Smooth muscle cell (in vitro differentiated cells): ENCODE results near the gene ARPP21. TPM values are rescaled to one million over a fixed set of nuclear protein-coding genes. Genes with fewer than 3 reads are reported as not detected.
"Not testable (repeated sequence)": the region's sequence is repeated elsewhere in the genome, so short reads cannot be mapped to it uniquely, and the experiment has no call there.

Experiments used
- DNase-seq: peaks from one replicate; lab custom pipeline; 2025; ENCODE audit not compliant: unreplicated experiment; lab: John Stamatoyannopoulos, UW
- H2AFZ ChIP-seq: fragments of 200-600 bp; sonication (generic); 2 replicates; pipeline ENCODE4 v1.6.0; 2016; ENCODE audit warnings: antibody characterized with exemption, low read depth, mild to moderate bottlenecking
- H3F3A ChIP-seq: fragments of 200-600 bp; sonication (generic); 2 replicates; pipeline ENCODE4 v1.6.0; 2017; ENCODE audit warnings: antibody characterized with exemption, low read depth
- H3K27ac ChIP-seq: fragments of 200-600 bp; sonication (generic); 2 replicates; pipeline ENCODE4 v1.5.1; 2016; ENCODE audit warnings: low read depth, mild to moderate bottlenecking
- H3K27me3 ChIP-seq: fragments of 200-600 bp; sonication (generic); 2 replicates; pipeline ENCODE4 v1.6.1; 2016; ENCODE audit warnings: low read depth, mild to moderate bottlenecking
- H3K36me3 ChIP-seq: fragments of 200-600 bp; sonication (generic); 2 replicates; pipeline ENCODE4 v1.5.1; 2016; ENCODE audit warnings: low read depth
- H3K4me1 ChIP-seq: fragments of 200-600 bp; sonication (generic); 2 replicates; pipeline ENCODE4 v1.5.1; 2016; ENCODE audit warnings: low read depth
- H3K4me2 ChIP-seq: fragments of 200-600 bp; sonication (generic); 2 replicates; pipeline ENCODE4 v1.6.0; 2016; ENCODE audit warnings: mild to moderate bottlenecking
- H3K4me3 ChIP-seq: fragments of 200-600 bp; sonication (generic); 2 replicates; pipeline ENCODE4 v1.5.1; 2016; ENCODE audit warnings: mild to moderate bottlenecking
- H3K79me2 ChIP-seq: fragments of 200-600 bp; sonication (generic); 2 replicates; pipeline ENCODE4 v1.6.0; 2016; ENCODE audit warnings: low read depth, mild to moderate bottlenecking
- H3K9ac ChIP-seq: fragments of 200-600 bp; sonication (generic); 2 replicates; pipeline ENCODE4 v1.6.0; 2016; ENCODE audit warnings: low read depth
- H3K9me3 ChIP-seq: fragments of 200-600 bp; sonication (generic); replicated peaks from 2 replicates; pipeline ENCODE4 v1.5.1; 2016; ENCODE audit warnings: low read depth
- H4K20me1 ChIP-seq: fragments of 200-600 bp; sonication (generic); 2 replicates; pipeline ENCODE4 v1.6.0; 2016; ENCODE audit warnings: low read depth
- whole genome bisulfite sequencing: methylation state at CpG from one replicate; pipeline ENCODE4 v1.1.7; 2016; ENCODE audit warnings: low lambda C conversion rate; 5-methylcytosine and 5-hydroxymethylcytosine counted together
- polyA plus RNA-seq: library from polyadenylated mRNA; unstranded; fragments of >200 nt; fragmentation: Nextera tagmentation; extraction: Ambion mirVana; gene quantifications from 2 replicates; pipeline ENCODE4 v1.2.1, GENCODE V29; 2016
- total RNA-seq: library from RNA; depleted of rRNA; stranded (reverse); fragments of >200 nt; gene quantifications from 2 replicates; pipeline ENCODE4 v1.2.3, GENCODE V29; 2014
- TF ChIP-seq, protein P1 (sequence below): fragments of 200-600 bp; sonication (generic); IDR thresholded peaks from 2 replicates; pipeline ENCODE4 v1.5.1; 2017; ENCODE audit warnings: borderline replicate concordance, mild to moderate bottlenecking, antibody characterized with exemption; ENCODE audit not compliant: insufficient read depth, poor library complexity, severe bottlenecking

ARPP21 gene
- total and polyA plus RNA-seq, 2 experiments from 2014 or later, result not detected

GRCh38 chr3:35602395-35602936 is 36.9 kb upstream of the ARPP21 start:
- Histone ChIP-seq H3K36me3 (no peaks in the 10 kb centered on the region), H3K4me2 (no peak overlapping the region), H3K27ac (no peak overlapping the region), H3F3A (no peaks in the 10 kb centered on the region), H3K9me3 (no peaks in the 10 kb centered on the region), H2AFZ (no peak overlapping the region), H3K4me3 (no peak overlapping the region), H3K27me3 (no peaks in the 10 kb centered on the region), H3K4me1 (no peaks in the 10 kb centered on the region), H4K20me1 (no peaks in the 10 kb centered on the region), H3K79me2 (no peaks in the 10 kb centered on the region), H3K9ac (no peak overlapping the region)
- TF ChIP-seq, protein P1, sequence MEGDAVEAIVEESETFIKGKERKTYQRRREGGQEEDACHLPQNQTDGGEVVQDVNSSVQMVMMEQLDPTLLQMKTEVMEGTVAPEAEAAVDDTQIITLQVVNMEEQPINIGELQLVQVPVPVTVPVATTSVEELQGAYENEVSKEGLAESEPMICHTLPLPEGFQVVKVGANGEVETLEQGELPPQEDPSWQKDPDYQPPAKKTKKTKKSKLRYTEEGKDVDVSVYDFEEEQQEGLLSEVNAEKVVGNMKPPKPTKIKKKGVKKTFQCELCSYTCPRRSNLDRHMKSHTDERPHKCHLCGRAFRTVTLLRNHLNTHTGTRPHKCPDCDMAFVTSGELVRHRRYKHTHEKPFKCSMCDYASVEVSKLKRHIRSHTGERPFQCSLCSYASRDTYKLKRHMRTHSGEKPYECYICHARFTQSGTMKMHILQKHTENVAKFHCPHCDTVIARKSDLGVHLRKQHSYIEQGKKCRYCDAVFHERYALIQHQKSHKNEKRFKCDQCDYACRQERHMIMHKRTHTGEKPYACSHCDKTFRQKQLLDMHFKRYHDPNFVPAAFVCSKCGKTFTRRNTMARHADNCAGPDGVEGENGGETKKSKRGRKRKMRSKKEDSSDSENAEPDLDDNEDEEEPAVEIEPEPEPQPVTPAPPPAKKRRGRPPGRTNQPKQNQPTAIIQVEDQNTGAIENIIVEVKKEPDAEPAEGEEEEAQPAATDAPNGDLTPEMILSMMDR, result no peak
- no peak for DNase-seq
- 86% methylated on average over 7 of the region's 7 CpGs for WGBS

GRCh38 chr3:35616346-35616745 is 23.0 kb upstream of the ARPP21 start:
- Histone ChIP-seq H4K20me1 (no peaks in the 10 kb centered on the region), H3K4me3 (no peak overlapping the region), H3F3A (no peaks in the 10 kb centered on the region), H2AFZ (no peak overlapping the region), H3K27ac (no peak overlapping the region), H3K79me2 (no peaks in the 10 kb centered on the region), H3K4me1 (no peaks in the 10 kb centered on the region), H3K36me3 (no peaks in the 10 kb centered on the region), H3K9me3 (no peaks in the 10 kb centered on the region), H3K4me2 (no peak overlapping the region), H3K9ac (no peak overlapping the region), H3K27me3 (no peaks in the 10 kb centered on the region)
- 48% methylated on average over 3 of the region's 3 CpGs for WGBS
- DNase-seq, result no peak
- TF ChIP-seq, protein P1, result no peak

DNA sequence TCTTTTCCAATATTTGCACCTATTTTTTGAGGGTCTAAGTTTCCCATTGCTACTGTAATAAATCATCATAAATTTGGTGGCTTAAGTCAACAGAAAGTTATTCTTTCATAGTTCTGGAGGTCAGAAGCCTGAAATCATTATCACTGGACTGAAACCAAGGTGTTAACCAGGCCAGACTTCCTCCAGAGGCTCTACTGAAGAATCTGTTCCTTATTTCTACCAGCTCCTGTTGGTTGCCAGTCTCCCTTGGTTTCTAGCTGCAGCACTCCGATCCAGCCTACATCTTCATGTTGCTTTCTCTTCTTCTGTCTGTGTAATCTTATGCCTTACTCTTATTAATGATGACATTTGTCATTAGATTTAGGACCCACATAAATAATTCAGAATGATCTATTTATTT is 22.0 kb upstream of the ARPP21 start:
- Histone ChIP-seq H3K9ac (no peak overlapping the region), H3K4me1 (no peaks in the 10 kb centered on the region), H4K20me1 (no peaks in the 10 kb centered on the region), H3K36me3 (no peaks in the 10 kb centered on the region), H3K4me3 (no peak overlapping the region), H3K27me3 (no peaks in the 10 kb centered on the region), H3F3A (no peaks in the 10 kb centered on the region), H3K4me2 (no peak overlapping the region), H3K9me3 (no peaks in the 10 kb centered on the region), H2AFZ (no peak overlapping the region), H3K79me2 (no peaks in the 10 kb centered on the region), H3K27ac (no peak overlapping the region)
- DNase-seq, result no peak
- WGBS, result 88% methylated on average over 1 of the region's 1 CpG
- TF ChIP-seq, protein P1, result no peak

DNA sequence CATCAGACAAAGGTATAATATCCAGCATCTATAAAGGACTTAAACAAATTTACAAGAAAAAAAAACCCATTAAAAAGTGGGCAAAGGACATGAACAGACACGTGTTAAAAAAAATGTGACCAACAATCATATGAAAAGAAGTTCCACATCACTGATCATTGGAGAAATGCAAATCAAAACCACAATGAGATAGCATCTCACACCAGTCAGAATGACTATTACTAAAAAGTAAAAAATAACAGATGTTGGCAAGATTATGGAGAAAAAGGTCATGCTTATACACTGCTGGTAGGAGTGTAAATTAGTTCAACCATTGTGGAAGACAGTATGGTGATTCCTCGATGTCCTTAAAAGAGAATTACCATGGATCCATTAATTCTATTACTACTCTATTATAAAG is 19.1 kb upstream of the ARPP21 start:
- not testable (repeated sequence) for H3K4me3 ChIP-seq, H3K9me3 ChIP-seq, DNase-seq, H3K4me1 ChIP-seq, H3K36me3 ChIP-seq, H3K9ac ChIP-seq, H3K27ac ChIP-seq, H4K20me1 ChIP-seq, H3F3A ChIP-seq, H3K4me2 ChIP-seq, H3K27me3 ChIP-seq, H2AFZ ChIP-seq, H3K79me2 ChIP-seq
- 89% methylated on average over 2 of the region's 2 CpGs for WGBS
